ENCODE data around the gene MTUS2.

Gene MTUS2

GRCh38 chr13:29227576-29227975, 407.4 kb downstream of the MTUS2 start:
- Histone ChIP-seq H3K36me3 (ENCODE audit: control insufficient read depth in 4 of 4, insufficient read depth in 4 of 4, low read length in 3 of 4) (no peaks in the 10 kb centered on the region), H3K9me3 (ENCODE audit: control extremely low read depth in 1 of 5, control insufficient read depth in 4 of 5, insufficient read depth in 2 of 5, low read depth in 1 of 5, low read length in 4 of 5) (peaks cover 0 to 14% (median 14%) of the 10 kb centered on the region in 5 experiments), H3K4me3 (ENCODE audit: control insufficient read depth in 1 of 7, extremely low read depth in 1 of 7, insufficient read depth in 4 of 7, low read depth in 2 of 7, low read length in 6 of 7) (no peak overlapping the region), H3K27me3 (replicated peaks in 2 of 5; ENCODE audit: control insufficient read depth in 4 of 5, insufficient read depth in 5 of 5, low read length in 4 of 5) (no peaks in the 10 kb centered on the region), H3K27ac (ENCODE audit: insufficient read depth in 1 of 2, low read depth in 1 of 2, low read length in 2 of 2, poor library complexity in 1 of 2, severe bottlenecking in 2 of 2) (no peak overlapping the region), H3K4me1 (ENCODE audit: control extremely low read depth in 1 of 4, control insufficient read depth in 4 of 4, insufficient read depth in 4 of 4, low read length in 3 of 4) (no peaks in the 10 kb centered on the region)
- ChIA-PET POLR2A (no interaction called here), CTCF (no interaction called here)
- no peak for DNase-seq

- DNase-seq, result no peak
- 83% methylated on average over 1 of the region's 3 CpGs for WGBS (ENCODE audit: insufficient coverage)
- H3K36me3 ChIP-seq (ENCODE audit: control insufficient read depth in 4 of 4, insufficient read depth in 4 of 4, low read length in 3 of 4), result no peaks in the 10 kb centered on the region
- no peak overlapping the region for H3K4me3 ChIP-seq (ENCODE audit: control insufficient read depth in 1 of 7, extremely low read depth in 1 of 7, insufficient read depth in 4 of 7, low read depth in 2 of 7, low read length in 6 of 7)
- no peaks in the 10 kb centered on the region for H3K27me3 ChIP-seq (replicated peaks in 2 of 5; ENCODE audit: control insufficient read depth in 4 of 5, insufficient read depth in 5 of 5, low read length in 4 of 5)
- no peak overlapping the region for H3K27ac ChIP-seq (ENCODE audit: insufficient read depth in 1 of 2, low read depth in 1 of 2, low read length in 2 of 2, poor library complexity in 1 of 2, severe bottlenecking in 2 of 2)
- H3K9me3 ChIP-seq (ENCODE audit: control extremely low read depth in 1 of 5, control insufficient read depth in 4 of 5, insufficient read depth in 2 of 5, low read depth in 1 of 5, low read length in 4 of 5), result no peaks in the 10 kb centered on the region
- no peaks in the 10 kb centered on the region for H3K4me1 ChIP-seq (ENCODE audit: control extremely low read depth in 1 of 4, control insufficient read depth in 4 of 4, insufficient read depth in 4 of 4, low read length in 3 of 4)
- POLR2A ChIA-PET, result no interaction called here
- CTCF ChIA-PET, result no interaction called here
These were observed 410.2 kb downstream of the MTUS2 start for GRCh38 chr13:29230299-29230845.

GRCh38 chr13:29239653-29240525, 419.8 kb downstream of the MTUS2 start:
- Histone ChIP-seq H3K4me1 (ENCODE audit: control extremely low read depth in 1 of 4, control insufficient read depth in 4 of 4, insufficient read depth in 4 of 4, low read length in 3 of 4) (no peaks in the 10 kb centered on the region), H3K9me3 (ENCODE audit: control extremely low read depth in 1 of 5, control insufficient read depth in 4 of 5, insufficient read depth in 2 of 5, low read depth in 1 of 5, low read length in 4 of 5) (no peaks in the 10 kb centered on the region), H3K36me3 (ENCODE audit: control insufficient read depth in 4 of 4, insufficient read depth in 4 of 4, low read length in 3 of 4) (no peaks in the 10 kb centered on the region), H3K27ac (ENCODE audit: insufficient read depth in 1 of 2, low read depth in 1 of 2, low read length in 2 of 2, poor library complexity in 1 of 2, severe bottlenecking in 2 of 2) (no peak overlapping the region), H3K27me3 (replicated peaks in 2 of 5; ENCODE audit: control insufficient read depth in 4 of 5, insufficient read depth in 5 of 5, low read length in 4 of 5) (no peaks in the 10 kb centered on the region), H3K4me3 (ENCODE audit: control insufficient read depth in 1 of 7, extremely low read depth in 1 of 7, insufficient read depth in 4 of 7, low read depth in 2 of 7, low read length in 6 of 7) (no peak overlapping the region)
- DNase-seq, result no peak
- WGBS (ENCODE audit: insufficient coverage), result 81% methylated on average over 2 of the region's 3 CpGs
- CTCF ChIA-PET, result no interaction called here
- POLR2A ChIA-PET, result no interaction called here

- no peaks in the 10 kb centered on the region for H3K36me3 ChIP-seq (ENCODE audit: control insufficient read depth in 4 of 4, insufficient read depth in 4 of 4, low read length in 3 of 4)
- POLR2A ChIA-PET, result no interaction called here
- CTCF ChIA-PET, result no interaction called here
- no peak for DNase-seq
- 18% methylated on average over 7 of the region's 9 CpGs for WGBS (ENCODE audit: insufficient coverage)
- H3K4me1 ChIP-seq (ENCODE audit: control extremely low read depth in 1 of 4, control insufficient read depth in 4 of 4, insufficient read depth in 4 of 4, low read length in 3 of 4), result no peaks in the 10 kb centered on the region
- no peaks in the 10 kb centered on the region for H3K9me3 ChIP-seq (ENCODE audit: control extremely low read depth in 1 of 5, control insufficient read depth in 4 of 5, insufficient read depth in 2 of 5, low read depth in 1 of 5, low read length in 4 of 5)
- H3K27me3 ChIP-seq (replicated peaks in 2 of 5; ENCODE audit: control insufficient read depth in 4 of 5, insufficient read depth in 5 of 5, low read length in 4 of 5), result peaks cover 0 to 5% (median 0%) of the 10 kb centered on the region in 5 experiments
- H3K27ac ChIP-seq (ENCODE audit: insufficient read depth in 1 of 2, low read depth in 1 of 2, low read length in 2 of 2, poor library complexity in 1 of 2, severe bottlenecking in 2 of 2), result no peak overlapping the region
- H3K4me3 ChIP-seq (ENCODE audit: control insufficient read depth in 1 of 7, extremely low read depth in 1 of 7, insufficient read depth in 4 of 7, low read depth in 2 of 7, low read length in 6 of 7), result no peak overlapping the region
These were observed 434.7 kb downstream of the MTUS2 start for GRCh38 chr13:29254626-29255370.

GRCh38 chr13:29255567-29255966, 435.4 kb downstream of the MTUS2 start:
- Histone ChIP-seq H3K4me1 (ENCODE audit: control extremely low read depth in 1 of 4, control insufficient read depth in 4 of 4, insufficient read depth in 4 of 4, low read length in 3 of 4) (no peaks in the 10 kb centered on the region), H3K27me3 (replicated peaks in 2 of 5; ENCODE audit: control insufficient read depth in 4 of 5, insufficient read depth in 5 of 5, low read length in 4 of 5) (peaks cover 0 to 5% (median 0%) of the 10 kb centered on the region in 5 experiments), H3K9me3 (ENCODE audit: control extremely low read depth in 1 of 5, control insufficient read depth in 4 of 5, insufficient read depth in 2 of 5, low read depth in 1 of 5, low read length in 4 of 5) (no peaks in the 10 kb centered on the region), H3K4me3 (ENCODE audit: control insufficient read depth in 1 of 7, extremely low read depth in 1 of 7, insufficient read depth in 4 of 7, low read depth in 2 of 7, low read length in 6 of 7) (no peak overlapping the region), H3K27ac (ENCODE audit: insufficient read depth in 1 of 2, low read depth in 1 of 2, low read length in 2 of 2, poor library complexity in 1 of 2, severe bottlenecking in 2 of 2) (no peak overlapping the region), H3K36me3 (ENCODE audit: control insufficient read depth in 4 of 4, insufficient read depth in 4 of 4, low read length in 3 of 4) (no peaks in the 10 kb centered on the region)
- CTCF ChIA-PET, result no interaction called here
- DNase-seq, result no peak
- POLR2A ChIA-PET, result no interaction called here
- 88% methylated on average over 1 of the region's 2 CpGs for WGBS (ENCODE audit: insufficient coverage)

- peaks cover 0 to 6% (median 0%) of the 10 kb centered on the region in 5 experiments for H3K9me3 ChIP-seq (ENCODE audit: control extremely low read depth in 1 of 5, control insufficient read depth in 4 of 5, insufficient read depth in 2 of 5, low read depth in 1 of 5, low read length in 4 of 5)
- H3K4me1 ChIP-seq (ENCODE audit: control extremely low read depth in 1 of 4, control insufficient read depth in 4 of 4, insufficient read depth in 4 of 4, low read length in 3 of 4), result no peaks in the 10 kb centered on the region
- CTCF ChIA-PET, result no interaction called here
- H3K27ac ChIP-seq (ENCODE audit: insufficient read depth in 1 of 2, low read depth in 1 of 2, low read length in 2 of 2, poor library complexity in 1 of 2, severe bottlenecking in 2 of 2), result no peak overlapping the region
- no peak overlapping the region for H3K4me3 ChIP-seq (ENCODE audit: control insufficient read depth in 1 of 7, extremely low read depth in 1 of 7, insufficient read depth in 4 of 7, low read depth in 2 of 7, low read length in 6 of 7)
- POLR2A ChIA-PET, result no interaction called here
- H3K36me3 ChIP-seq (ENCODE audit: control insufficient read depth in 4 of 4, insufficient read depth in 4 of 4, low read length in 3 of 4), result no peaks in the 10 kb centered on the region
- peaks cover 0 to 5% (median 0%) of the 10 kb centered on the region in 5 experiments for H3K27me3 ChIP-seq (replicated peaks in 2 of 5; ENCODE audit: control insufficient read depth in 4 of 5, insufficient read depth in 5 of 5, low read length in 4 of 5)
- no peak for DNase-seq
- WGBS (ENCODE audit: insufficient coverage), result 84% methylated on average over 2 of the region's 4 CpGs
These were observed 440.5 kb downstream of the MTUS2 start for GRCh38 chr13:29260684-29261083.

- POLR2A ChIA-PET, result no interaction called here
- 100% methylated on average over 1 of the region's 2 CpGs for WGBS (ENCODE audit: insufficient coverage)
These were observed 446.1 kb downstream of the MTUS2 start for GRCh38 chr13:29266261-29266660.

More at GRCh38 chr13:29266261-29266660, 446.1 kb downstream of the MTUS2 start:
- Histone ChIP-seq H3K36me3 (ENCODE audit: control insufficient read depth in 4 of 4, insufficient read depth in 4 of 4, low read length in 3 of 4) (no peaks in the 10 kb centered on the region), H3K9me3 (ENCODE audit: control extremely low read depth in 1 of 5, control insufficient read depth in 4 of 5, insufficient read depth in 2 of 5, low read depth in 1 of 5, low read length in 4 of 5) (peaks cover 0 to 6% (median 0%) of the 10 kb centered on the region in 5 experiments), H3K27me3 (replicated peaks in 2 of 5; ENCODE audit: control insufficient read depth in 4 of 5, insufficient read depth in 5 of 5, low read length in 4 of 5) (peaks cover 0 to 3% (median 0%) of the 10 kb centered on the region in 5 experiments), H3K4me3 (ENCODE audit: control insufficient read depth in 1 of 7, extremely low read depth in 1 of 7, insufficient read depth in 4 of 7, low read depth in 2 of 7, low read length in 6 of 7) (no peak overlapping the region), H3K4me1 (ENCODE audit: control extremely low read depth in 1 of 4, control insufficient read depth in 4 of 4, insufficient read depth in 4 of 4, low read length in 3 of 4) (no peaks in the 10 kb centered on the region), H3K27ac (ENCODE audit: insufficient read depth in 1 of 2, low read depth in 1 of 2, low read length in 2 of 2, poor library complexity in 1 of 2, severe bottlenecking in 2 of 2) (no peak overlapping the region)
- CTCF ChIA-PET, result no interaction called here
- no peak for DNase-seq

All from common myeloid progenitor, CD34-positive (primary cell).